Hematopoietic multipotent progenitor cell treated with erythropoietin and hydrocortisone succinate and interleukin-3 and kit ligand, for 17 days (in vitro differentiated cells): Measurements from ENCODE around the gene PCSK1.
"Not testable (repeated sequence)": the region's sequence is repeated elsewhere in the genome, so short reads cannot be mapped to it uniquely, and the experiment has no call there.

ENCODE experiments used
- DNase-seq: peaks from one replicate; pipeline ENCODE4 v3.0.0-alpha.2; 2015; ENCODE audit warnings: low spot score

Gene PCSK1

DNA sequence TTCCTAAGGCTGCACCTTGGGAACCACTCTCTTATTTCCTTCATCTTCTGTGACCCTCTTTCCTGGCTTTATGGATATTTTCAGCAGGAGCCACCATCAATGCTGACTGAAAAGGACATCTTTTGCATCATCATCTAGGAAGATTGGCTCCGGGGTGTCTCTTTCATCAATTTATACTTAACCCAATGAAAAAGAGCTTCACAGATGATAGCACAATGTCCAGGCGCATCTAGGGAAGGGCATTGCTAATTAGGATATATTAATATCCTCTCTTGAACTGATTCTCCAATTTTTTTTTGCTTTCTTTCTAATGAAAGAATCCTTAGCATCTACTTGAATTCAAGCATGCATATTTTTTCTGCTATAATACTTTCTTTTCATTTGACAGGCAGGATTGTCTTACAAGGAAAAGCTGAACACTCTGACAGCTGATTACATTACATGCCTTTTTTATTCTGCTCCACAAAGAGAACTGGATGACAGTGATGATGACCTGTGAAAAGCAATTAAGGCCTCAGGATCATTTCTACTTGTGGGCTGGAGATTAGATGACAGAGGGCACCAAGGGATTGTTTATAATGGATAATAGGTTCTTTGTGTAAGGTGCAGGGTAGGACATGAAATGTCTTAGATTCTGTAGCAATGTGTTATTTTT is 60.2 kb downstream of the PCSK1 start:
- no peak for DNase-seq

DNA sequence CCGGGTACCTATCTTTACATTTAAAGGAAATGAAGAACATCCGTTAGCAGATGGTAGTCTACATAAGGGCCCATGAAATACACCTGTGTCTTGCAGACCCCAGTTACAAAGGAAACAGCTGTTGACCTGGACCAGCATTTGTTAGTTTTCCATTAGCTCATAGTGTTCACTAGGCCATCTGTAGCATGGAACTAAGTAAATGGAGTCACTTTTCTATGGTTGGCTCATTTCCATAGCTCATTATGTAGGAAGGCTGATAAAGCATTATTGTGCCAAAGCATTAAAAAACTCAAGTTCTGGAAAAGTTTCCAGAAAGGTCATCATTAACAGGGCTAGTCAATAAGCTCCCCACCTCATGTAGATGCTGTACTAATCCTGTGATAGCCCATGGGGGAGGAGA is 62.1 kb downstream of the PCSK1 start:
- no peak for DNase-seq

DNA sequence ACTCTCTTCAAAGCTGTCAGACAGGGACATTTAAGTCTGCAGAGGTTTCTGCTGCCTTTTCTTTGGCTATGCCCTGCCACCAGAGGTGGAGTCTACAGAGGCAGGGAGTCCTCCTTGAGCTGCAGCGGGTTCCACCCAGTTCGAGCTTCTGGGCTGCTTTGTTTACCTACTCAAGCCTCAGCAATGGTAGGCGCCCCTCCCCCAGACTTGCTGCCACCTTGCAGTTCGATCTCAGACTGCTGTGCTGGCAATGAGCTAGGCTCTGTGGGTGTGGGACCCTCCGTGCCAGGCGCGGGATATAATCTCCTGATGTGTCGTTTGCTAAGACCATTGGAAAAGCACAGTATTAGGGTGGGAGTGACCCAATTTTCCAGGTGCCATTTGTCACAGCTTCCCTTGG is 65.7 kb downstream of the PCSK1 start:
- not testable (repeated sequence) for DNase-seq

DNA sequence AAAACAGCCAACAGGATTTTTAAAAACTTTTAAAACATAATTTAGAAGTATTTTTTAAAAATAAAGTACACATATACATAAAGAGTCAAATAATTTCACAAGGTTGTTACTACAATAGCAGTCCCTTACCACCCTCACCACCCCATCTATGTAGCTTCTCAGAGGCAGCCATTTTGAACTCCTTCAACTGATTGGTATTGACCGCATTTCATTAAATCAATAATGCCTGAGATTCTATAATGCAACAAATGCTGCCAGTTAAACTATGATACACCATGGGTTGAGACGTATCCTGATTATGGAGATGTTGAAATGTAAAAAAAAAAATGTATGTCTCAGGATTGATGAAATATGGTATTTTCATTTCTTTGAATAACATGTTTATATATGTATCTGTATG is 78.8 kb downstream of the PCSK1 start:
- DNase-seq: no peak

DNA sequence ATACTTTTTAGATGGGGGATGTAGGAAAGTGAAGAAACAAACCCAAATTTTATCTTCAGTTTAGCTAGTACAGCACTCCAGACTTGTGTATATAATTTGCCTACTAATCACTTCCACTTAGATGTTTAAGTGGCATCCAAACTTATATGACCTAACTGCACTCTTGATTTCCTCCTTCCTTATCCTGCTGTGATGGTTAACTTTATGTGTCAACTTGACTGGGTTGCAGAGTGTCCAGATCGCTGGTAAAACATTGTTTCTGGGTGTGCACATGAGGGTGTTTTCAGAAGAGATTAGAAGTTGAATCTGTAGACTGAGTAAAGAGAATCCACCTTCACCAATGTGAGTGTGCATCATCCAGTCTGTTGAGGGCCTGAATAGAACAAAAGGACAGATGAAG is 79.8 kb downstream of the PCSK1 start:
- DNase-seq: no peak

DNA sequence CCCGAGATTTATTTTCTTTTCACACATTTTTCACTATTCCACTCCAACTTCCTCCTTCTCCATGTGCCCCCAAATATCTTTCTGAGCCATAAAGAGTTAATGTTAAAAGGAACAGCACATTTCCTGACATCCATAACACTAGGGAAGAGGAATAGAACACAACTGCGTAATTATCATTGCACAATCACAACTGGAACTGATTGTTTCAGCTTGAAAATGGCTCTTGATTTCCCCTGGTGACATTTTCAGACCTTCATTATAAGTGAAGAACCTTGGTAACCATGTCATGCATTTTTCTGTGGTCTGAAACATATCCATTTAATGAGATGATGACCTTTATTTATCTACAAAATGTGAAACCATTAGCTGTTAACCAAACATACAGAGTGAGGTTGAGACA is 82.4 kb downstream of the PCSK1 start:
- DNase-seq: no peak

DNA sequence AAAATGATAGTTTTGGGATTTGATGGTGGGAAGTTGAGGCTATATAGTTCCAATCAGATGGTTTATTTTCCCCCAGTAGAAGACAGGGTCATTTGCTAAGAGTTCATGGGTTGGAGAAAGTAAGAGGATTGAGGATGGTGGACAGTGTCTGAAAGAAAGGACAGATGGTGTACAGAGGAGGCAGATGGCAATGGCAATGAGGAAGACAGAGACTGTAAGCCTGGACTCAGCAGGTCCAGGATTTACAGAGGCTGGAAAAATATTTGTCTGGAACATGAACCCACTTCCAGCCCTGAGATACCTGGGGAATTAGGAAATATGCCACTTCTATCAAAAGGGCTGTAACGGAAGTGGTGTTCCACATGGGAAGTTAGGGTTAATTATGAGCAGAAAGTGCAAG is 84.5 kb downstream of the PCSK1 start:
- DNase-seq: no peak

DNA sequence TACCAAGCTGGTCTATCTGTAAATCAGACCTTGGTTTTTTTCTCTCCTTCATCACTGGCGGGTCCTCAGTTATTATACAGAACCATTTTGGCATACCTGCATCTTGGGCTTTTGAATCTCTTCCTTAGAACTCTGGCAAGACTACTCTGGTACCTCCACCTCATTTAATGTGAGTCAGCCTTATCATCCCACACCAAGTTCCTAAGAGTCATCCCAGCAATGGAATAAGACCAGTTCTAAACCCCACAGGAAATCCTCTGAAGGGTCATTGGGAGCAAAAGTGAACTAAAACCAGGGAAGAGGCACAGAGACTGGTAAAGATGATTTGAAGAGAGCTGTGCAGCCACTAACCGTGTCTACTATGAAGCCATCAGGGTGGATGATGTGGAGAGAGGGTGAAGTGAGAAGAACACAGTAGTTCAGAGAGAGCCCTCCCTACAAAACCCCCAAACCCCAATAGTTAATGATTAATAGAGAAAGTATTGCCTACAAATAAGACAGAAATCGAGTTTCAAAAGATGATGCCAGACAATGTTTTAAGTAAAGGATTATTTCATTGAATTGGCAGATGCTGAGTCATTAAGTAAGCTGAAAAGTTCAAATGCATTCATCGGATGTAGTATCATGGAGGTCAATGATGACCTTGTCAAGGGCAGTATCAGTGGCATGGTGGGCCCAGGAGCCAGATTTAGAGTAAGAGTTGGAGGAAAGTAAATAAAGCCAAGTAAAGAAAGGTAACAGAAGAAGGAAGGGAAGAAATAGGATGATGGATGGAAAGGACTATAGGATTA is 85.4 kb downstream of the PCSK1 start:
- no peak for DNase-seq

DNA sequence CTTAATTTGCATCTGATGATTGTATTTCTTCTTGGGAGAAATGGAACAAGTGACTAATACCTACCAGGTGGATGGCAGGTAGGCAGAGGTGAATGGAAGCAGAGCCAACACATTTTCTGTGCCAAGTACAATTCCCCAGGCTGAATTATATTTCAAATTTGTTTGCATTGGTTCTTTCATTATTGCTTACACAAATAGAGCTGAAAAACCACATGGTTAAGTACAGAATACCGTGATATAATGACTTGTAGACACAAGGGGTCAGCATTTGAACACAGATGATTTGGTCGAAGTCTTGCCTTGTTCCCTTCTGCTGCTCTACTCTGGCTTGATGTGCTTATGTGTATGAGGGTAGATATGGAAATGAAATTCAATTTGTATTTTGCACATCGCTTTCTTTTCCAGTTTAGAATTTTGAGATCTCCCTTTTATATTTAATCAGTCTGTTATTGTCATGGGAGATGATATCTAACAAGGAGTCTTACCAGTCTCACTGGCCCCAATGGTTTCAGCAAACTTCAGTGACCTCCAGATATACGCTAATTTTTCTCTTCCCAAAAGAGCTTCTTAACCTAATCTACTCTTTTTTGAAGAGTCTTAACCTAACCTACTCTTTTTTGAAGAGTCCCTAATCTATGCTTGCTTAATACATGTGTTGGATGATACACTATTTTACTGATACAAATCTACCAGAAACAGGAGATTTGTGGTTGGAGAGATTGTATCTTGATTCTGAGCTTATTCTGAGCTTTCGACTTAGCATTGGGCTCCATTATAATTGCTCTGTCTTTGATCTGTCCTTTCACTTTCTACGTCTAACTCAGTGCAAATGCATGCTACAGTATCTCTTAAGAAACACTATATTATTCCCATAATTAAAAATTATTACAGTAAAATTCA is 88.1 kb downstream of the PCSK1 start:
- DNase-seq: peak; percentile 29

DNA sequence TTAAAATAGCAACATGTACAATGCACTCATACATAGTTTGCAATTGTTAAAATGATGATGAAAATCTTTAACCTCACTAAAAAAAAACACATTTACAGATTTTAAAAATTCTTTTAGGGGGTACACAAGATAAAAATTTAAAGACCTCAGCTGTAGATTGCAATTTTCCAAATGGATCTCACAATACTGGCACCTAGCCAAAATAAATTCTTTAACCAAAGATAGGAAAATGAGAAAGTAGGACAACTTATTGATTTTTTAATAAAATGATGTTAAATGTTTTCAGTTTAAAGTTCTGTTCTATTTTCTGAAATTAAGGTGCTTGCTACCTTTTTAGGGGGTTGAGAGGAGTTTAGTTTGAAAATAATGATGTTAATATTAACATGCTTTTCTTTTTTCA is 90.0 kb downstream of the PCSK1 start:
- DNase-seq: no peak

DNA sequence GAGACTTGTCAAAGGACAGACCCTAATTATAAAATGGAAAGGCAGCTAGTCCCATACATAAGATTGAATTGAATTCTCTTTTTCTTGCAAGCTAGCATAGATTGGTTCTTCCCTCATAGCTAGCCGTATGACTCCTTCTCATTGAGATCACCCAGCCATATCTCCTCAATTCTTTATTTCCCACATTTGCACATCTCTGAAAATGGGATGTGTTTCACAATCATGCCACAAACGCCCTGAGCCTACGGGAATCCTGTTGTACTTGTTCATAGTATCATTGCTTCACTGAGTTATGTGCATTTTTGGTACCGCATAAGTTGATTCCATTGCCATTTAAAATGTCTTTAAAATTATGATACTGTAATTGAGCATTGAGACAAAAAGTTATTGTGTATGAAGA is 90.5 kb downstream of the PCSK1 start:
- no peak for DNase-seq
